ENCODE data around the gene BDKRB2.

Gene BDKRB2

DNA sequence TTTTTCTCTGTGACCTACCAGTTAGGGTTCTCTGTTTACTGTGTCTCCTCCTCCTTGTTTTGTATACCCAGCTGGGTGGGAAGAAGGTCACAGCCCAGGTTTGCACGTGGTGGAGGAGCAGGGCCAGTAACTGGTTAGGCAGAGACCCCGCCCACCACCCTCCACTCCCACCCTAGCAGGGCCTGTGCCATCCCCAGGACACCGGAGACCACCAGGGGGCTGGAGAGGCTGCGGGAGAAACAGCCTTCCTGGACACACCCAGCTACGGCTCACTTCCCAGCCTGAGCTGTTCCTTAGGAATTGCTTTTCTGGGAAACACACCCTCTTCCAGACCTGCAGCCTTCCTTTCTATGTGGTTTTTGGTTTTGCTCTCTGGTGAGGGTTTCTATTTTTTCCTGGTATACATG is 21.1 kb downstream of the BDKRB2 start:
- no peak overlapping the region for H3K4me3 ChIP-seq (ENCODE audit: low read depth, low read length, poor library complexity, severe bottlenecking)
- H3K79me2 ChIP-seq (ENCODE audit: insufficient read depth, low read length) = no peaks in the 10 kb centered on the region
- H2AFZ ChIP-seq (ENCODE audit: low read length) = no peak overlapping the region
- no peaks in the 10 kb centered on the region for H3K4me1 ChIP-seq (ENCODE audit: insufficient read depth, low read length, severe bottlenecking)
- H3K9me2 ChIP-seq (ENCODE audit: low read depth, low read length) = no peaks in the 10 kb centered on the region
- H3F3A ChIP-seq (ENCODE audit: insufficient read depth, low read length) = no peaks in the 10 kb centered on the region; the same call in 1 of the 2 replicates
- no peaks in the 10 kb centered on the region for H3K9me3 ChIP-seq (ENCODE audit: low read length)
- H3K27ac ChIP-seq (ENCODE audit: low read depth, low read length, poor library complexity, severe bottlenecking) = no peak overlapping the region
- H3K9ac ChIP-seq (ENCODE audit: low read length) = no peak overlapping the region
- H3K27me3 ChIP-seq (ENCODE audit: insufficient read depth, low read length) = no peaks in the 10 kb centered on the region
- TF ChIP-seq EZH2 (IDR thresholded peaks at IDR 0.05; ENCODE audit: borderline replicate concordance, low read length) = no peak
- TF ChIP-seq, protein P1, sequence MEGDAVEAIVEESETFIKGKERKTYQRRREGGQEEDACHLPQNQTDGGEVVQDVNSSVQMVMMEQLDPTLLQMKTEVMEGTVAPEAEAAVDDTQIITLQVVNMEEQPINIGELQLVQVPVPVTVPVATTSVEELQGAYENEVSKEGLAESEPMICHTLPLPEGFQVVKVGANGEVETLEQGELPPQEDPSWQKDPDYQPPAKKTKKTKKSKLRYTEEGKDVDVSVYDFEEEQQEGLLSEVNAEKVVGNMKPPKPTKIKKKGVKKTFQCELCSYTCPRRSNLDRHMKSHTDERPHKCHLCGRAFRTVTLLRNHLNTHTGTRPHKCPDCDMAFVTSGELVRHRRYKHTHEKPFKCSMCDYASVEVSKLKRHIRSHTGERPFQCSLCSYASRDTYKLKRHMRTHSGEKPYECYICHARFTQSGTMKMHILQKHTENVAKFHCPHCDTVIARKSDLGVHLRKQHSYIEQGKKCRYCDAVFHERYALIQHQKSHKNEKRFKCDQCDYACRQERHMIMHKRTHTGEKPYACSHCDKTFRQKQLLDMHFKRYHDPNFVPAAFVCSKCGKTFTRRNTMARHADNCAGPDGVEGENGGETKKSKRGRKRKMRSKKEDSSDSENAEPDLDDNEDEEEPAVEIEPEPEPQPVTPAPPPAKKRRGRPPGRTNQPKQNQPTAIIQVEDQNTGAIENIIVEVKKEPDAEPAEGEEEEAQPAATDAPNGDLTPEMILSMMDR (IDR thresholded peaks at IDR 0.05; ENCODE audit: low read length) = no peak
- no peaks in the 10 kb centered on the region for H3K36me3 ChIP-seq (ENCODE audit: insufficient read depth, low read length)
- no peaks in the 10 kb centered on the region for H4K20me1 ChIP-seq (ENCODE audit: insufficient read depth, low read length)
- no peak overlapping the region for H3K4me2 ChIP-seq (ENCODE audit: low read length)

DNA sequence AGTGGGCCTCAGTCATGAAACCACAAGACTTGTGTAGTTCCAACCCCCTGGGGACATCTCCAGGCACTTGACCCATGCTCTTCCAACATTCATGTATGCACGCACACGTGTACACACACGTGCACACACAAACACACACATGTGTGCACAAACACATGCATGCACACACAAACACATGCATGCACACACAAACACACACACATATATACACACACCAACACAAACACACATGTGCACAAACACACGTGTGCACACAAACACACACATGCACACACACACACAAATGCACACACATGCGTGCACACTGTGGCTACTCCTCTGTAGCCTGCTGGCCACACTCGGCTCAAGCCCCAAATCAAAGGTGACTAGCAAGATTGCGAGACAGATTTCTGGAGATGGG is 22.8 kb downstream of the BDKRB2 start:
- TF ChIP-seq EZH2 (IDR thresholded peaks at IDR 0.05; ENCODE audit: borderline replicate concordance, low read length) = no peak
- TF ChIP-seq, protein P1 (IDR thresholded peaks at IDR 0.05; ENCODE audit: low read length) = no peak
- Histone ChIP-seq H4K20me1 (ENCODE audit: insufficient read depth, low read length) (no peaks in the 10 kb centered on the region), H3K36me3 (ENCODE audit: insufficient read depth, low read length) (no peaks in the 10 kb centered on the region)

DNA sequence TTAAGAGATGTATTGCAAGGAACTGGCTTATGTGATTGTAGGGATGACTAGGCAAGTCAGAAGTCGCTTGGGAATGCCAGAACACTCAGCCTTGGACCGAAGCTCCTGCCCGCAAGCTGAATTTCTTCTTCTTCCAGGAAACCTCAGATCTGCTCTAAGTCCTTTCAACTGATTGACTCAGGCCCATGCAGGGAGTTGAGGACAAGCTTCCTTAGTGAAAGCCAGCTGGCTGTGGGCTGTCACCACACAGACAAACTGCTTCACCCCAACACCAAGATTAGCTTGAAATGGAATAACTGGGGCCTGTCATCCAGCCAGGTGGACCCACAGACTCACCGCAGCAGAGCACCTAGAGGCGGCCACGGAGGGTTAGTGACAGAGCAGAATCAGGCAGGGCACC is 24.7 kb downstream of the BDKRB2 start:
- Histone ChIP-seq H2AFZ (ENCODE audit: low read length) (no peak overlapping the region), H3K4me1 (ENCODE audit: insufficient read depth, low read length, severe bottlenecking) (no peaks in the 10 kb centered on the region), H3K9ac (ENCODE audit: low read length) (no peak overlapping the region), H3K9me2 (ENCODE audit: low read depth, low read length) (no peaks in the 10 kb centered on the region), H3K4me3 (ENCODE audit: low read depth, low read length, poor library complexity, severe bottlenecking) (no peak overlapping the region), H3F3A (ENCODE audit: insufficient read depth, low read length) (no peaks in the 10 kb centered on the region), H3K79me2 (ENCODE audit: insufficient read depth, low read length) (no peaks in the 10 kb centered on the region), H3K27me3 (ENCODE audit: insufficient read depth, low read length) (no peaks in the 10 kb centered on the region), H4K20me1 (ENCODE audit: insufficient read depth, low read length) (no peaks in the 10 kb centered on the region), H3K9me3 (ENCODE audit: low read length) (no peaks in the 10 kb centered on the region), H3K27ac (ENCODE audit: low read depth, low read length, poor library complexity, severe bottlenecking) (no peak overlapping the region), H3K36me3 (ENCODE audit: insufficient read depth, low read length) (no peaks in the 10 kb centered on the region), H3K4me2 (ENCODE audit: low read length) (no peak overlapping the region)
- TF ChIP-seq EZH2 (IDR thresholded peaks at IDR 0.05; ENCODE audit: borderline replicate concordance, low read length) = no peak
- TF ChIP-seq, protein P1 (IDR thresholded peaks at IDR 0.05; ENCODE audit: low read length) = no peak

More for the DNA sequence above, 22.8 kb downstream of the BDKRB2 start:
- Histone ChIP-seq H3K4me2 (ENCODE audit: low read length) (no peak overlapping the region), H3K27ac (ENCODE audit: low read depth, low read length, poor library complexity, severe bottlenecking) (no peak overlapping the region), H3K4me1 (ENCODE audit: insufficient read depth, low read length, severe bottlenecking) (no peaks in the 10 kb centered on the region), H3K9ac (ENCODE audit: low read length) (no peak overlapping the region), H3K27me3 (ENCODE audit: insufficient read depth, low read length) (no peaks in the 10 kb centered on the region), H3F3A (ENCODE audit: insufficient read depth, low read length) (no peaks in the 10 kb centered on the region; the same call in 1 of the 2 replicates), H3K9me3 (ENCODE audit: low read length) (no peaks in the 10 kb centered on the region), H3K9me2 (ENCODE audit: low read depth, low read length) (no peaks in the 10 kb centered on the region), H3K4me3 (ENCODE audit: low read depth, low read length, poor library complexity, severe bottlenecking) (no peak overlapping the region), H2AFZ (ENCODE audit: low read length) (no peak overlapping the region), H3K79me2 (ENCODE audit: insufficient read depth, low read length) (no peaks in the 10 kb centered on the region)

Measured in OCI-LY1 (cell line).